Parathyroid adenoma (tissue), 2 donors: Measurements from ENCODE around the gene KCTD15.

Experiments
- H2AFZ ChIP-seq: fragments of 300-600 bp; sonication (generic); one replicate; pipeline ENCODE4 v1.7.0; 2017; ENCODE audit warnings: antibody characterized with exemption, mild to moderate bottlenecking
- H3K27ac ChIP-seq: fragments of 300-600 bp; sonication (generic); one replicate; pipeline ENCODE4 v1.7.0; 2017
- H3K27me3 ChIP-seq: fragments of 300-600 bp; sonication (generic); one replicate; pipeline ENCODE4 v1.7.0; 2017; ENCODE audit warnings: low read length; ENCODE audit not compliant: control insufficient read depth, insufficient read depth
- H3K36me3 ChIP-seq: fragments of 300-600 bp; sonication (generic); one replicate; pipeline ENCODE4 v1.7.0; 2017; ENCODE audit warnings: low read length; ENCODE audit not compliant: control insufficient read depth, insufficient read depth
- H3K4me1 ChIP-seq: fragments of 300-600 bp; sonication (generic); one replicate; pipeline ENCODE4 v1.7.0; 2017; ENCODE audit warnings: control low read depth
- H3K4me2 ChIP-seq: fragments of 300-600 bp; sonication (generic); one replicate; pipeline ENCODE4 v1.7.0; 2017; ENCODE audit warnings: low read length
- H3K4me3 ChIP-seq: fragments of 300-600 bp; sonication (generic); one replicate; pipeline ENCODE4 v1.7.0; 2017; ENCODE audit warnings: low read depth, low read length
- H3K79me2 ChIP-seq: fragments of 300-600 bp; sonication (generic); one replicate; pipeline ENCODE4 v1.7.0; 2017; ENCODE audit warnings: control low read depth
- H3K9ac ChIP-seq: fragments of 300-600 bp; sonication (generic); one replicate; pipeline ENCODE4 v1.7.0; 2017; ENCODE audit warnings: mild to moderate bottlenecking
- H3K9me3 ChIP-seq: fragments of 300-600 bp; sonication (generic); one replicate; pipeline ENCODE4 v1.7.0; 2017; ENCODE audit warnings: low read length; ENCODE audit not compliant: control insufficient read depth
- TF ChIP-seq, protein P1 (sequence below): fragments of 300-600 bp; sonication (generic); IDR thresholded peaks from one replicate; pipeline ENCODE4 v1.7.0; 2017; ENCODE audit warnings: antibody characterized with exemption, mild to moderate bottlenecking
- donor health status: primary hyperparathyroidism.

KCTD15 gene

DNA sequence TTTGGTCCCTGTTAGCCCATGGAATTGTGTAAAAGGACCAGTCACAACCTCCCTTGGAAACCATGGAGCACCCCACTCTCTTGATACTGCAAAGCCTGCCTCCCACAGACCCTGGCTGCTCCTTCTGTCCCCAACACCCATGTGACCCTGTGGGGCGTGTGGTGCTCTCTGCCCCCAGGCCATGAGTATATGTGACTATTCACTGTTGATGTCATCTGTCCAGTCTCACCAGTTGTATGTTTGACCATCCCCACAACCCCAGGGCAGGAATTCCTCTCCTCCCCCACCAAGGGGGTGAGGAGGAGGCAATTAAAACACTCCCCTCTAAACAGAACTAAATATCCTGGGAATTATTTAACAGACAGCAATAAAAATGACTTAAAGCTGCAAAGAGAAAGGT, 35.2 kb downstream of the KCTD15 start:
- Histone ChIP-seq H3K27me3 (no peaks in the 10 kb centered on the region), H3K9ac (no peak overlapping the region), H2AFZ (no peak overlapping the region), H3K36me3 (no peaks in the 10 kb centered on the region), H3K79me2 (no peaks in the 10 kb centered on the region), H3K9me3 (no peaks in the 10 kb centered on the region), H3K4me1 (no peaks in the 10 kb centered on the region), H3K27ac (no peak overlapping the region), H3K4me3 (no peak overlapping the region), H3K4me2 (no peak overlapping the region)
- TF ChIP-seq, protein P1, sequence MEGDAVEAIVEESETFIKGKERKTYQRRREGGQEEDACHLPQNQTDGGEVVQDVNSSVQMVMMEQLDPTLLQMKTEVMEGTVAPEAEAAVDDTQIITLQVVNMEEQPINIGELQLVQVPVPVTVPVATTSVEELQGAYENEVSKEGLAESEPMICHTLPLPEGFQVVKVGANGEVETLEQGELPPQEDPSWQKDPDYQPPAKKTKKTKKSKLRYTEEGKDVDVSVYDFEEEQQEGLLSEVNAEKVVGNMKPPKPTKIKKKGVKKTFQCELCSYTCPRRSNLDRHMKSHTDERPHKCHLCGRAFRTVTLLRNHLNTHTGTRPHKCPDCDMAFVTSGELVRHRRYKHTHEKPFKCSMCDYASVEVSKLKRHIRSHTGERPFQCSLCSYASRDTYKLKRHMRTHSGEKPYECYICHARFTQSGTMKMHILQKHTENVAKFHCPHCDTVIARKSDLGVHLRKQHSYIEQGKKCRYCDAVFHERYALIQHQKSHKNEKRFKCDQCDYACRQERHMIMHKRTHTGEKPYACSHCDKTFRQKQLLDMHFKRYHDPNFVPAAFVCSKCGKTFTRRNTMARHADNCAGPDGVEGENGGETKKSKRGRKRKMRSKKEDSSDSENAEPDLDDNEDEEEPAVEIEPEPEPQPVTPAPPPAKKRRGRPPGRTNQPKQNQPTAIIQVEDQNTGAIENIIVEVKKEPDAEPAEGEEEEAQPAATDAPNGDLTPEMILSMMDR: no peak

DNA sequence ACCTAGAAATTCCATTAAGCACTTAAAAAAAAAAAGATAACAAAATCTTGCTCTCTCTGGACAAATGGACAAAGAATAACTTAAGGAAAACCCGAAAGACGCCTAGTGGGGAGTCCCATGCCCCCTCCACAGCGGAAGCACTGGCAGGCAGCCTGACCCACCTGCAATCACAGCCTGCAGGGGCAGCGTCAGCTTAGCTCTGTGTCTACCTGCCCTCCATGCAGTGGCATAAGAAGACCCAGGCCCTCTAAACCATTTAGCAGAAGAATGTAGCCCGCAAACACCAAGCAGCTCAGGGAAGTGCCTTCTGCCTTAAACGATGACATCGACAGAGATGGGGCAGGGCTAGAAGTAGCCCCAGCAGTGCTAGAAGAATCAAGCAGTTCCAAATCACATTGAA, 36.0 kb downstream of the KCTD15 start:
- Histone ChIP-seq H3K79me2 (no peaks in the 10 kb centered on the region), H3K4me1 (no peaks in the 10 kb centered on the region), H3K4me3 (no peak overlapping the region), H3K27me3 (no peaks in the 10 kb centered on the region), H3K9ac (no peak overlapping the region), H3K27ac (no peak overlapping the region), H3K4me2 (no peak overlapping the region), H3K36me3 (no peaks in the 10 kb centered on the region), H2AFZ (no peak overlapping the region), H3K9me3 (no peaks in the 10 kb centered on the region)
- TF ChIP-seq, protein P1: no peak

DNA sequence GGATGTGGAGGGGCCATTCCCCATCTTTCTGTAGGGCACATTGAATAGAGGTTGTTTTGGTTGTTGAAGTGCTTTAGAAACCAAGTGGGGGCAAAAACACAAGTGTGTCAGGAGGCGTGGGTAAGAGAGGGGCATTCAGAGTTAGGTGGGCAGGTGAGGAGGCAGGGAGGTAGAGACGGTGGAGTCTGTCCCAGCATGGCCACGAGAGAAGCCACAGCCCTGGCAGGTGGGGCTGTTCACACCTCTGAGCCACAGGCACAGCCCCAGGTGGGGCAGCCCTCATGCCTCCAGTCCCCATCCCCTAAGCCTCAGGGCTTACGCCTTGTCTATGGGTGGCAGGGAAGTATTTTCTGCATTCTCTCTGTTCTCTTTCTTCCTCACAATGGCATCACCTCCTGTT, 43.7 kb downstream of the KCTD15 start:
- Histone ChIP-seq H3K79me2 (no peaks in the 10 kb centered on the region), H3K9ac (no peak overlapping the region), H3K27ac (no peak overlapping the region), H3K27me3 (no peaks in the 10 kb centered on the region), H3K4me2 (no peak overlapping the region), H3K9me3 (no peaks in the 10 kb centered on the region), H2AFZ (no peak overlapping the region), H3K36me3 (no peaks in the 10 kb centered on the region), H3K4me1 (no peaks in the 10 kb centered on the region), H3K4me3 (no peak overlapping the region)
- TF ChIP-seq, protein P1: no peak

DNA sequence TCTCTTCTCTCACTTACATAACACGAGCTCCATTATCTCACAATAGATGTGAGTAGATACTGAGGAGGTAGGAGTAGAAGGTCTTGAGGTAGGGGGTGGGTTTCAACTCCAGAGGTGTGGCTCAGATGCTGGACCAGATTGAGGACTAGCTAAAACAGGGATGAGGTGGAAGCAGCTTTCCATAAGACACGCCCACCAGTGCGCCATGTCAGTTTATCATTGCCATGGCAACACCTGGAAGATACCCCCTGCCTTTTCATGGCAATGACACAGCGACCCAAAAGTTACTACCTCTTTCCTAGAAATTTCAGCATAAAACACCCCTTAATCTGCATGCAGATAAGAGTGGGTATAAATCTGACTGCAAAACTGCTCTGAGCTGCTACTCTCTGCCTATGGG, 44.1 kb downstream of the KCTD15 start:
- Histone ChIP-seq H3K4me1 (no peaks in the 10 kb centered on the region), H2AFZ (no peak overlapping the region), H3K4me3 (no peak overlapping the region), H3K27ac (no peak overlapping the region), H3K36me3 (no peaks in the 10 kb centered on the region), H3K9ac (no peak overlapping the region), H3K4me2 (no peak overlapping the region), H3K9me3 (no peaks in the 10 kb centered on the region), H3K27me3 (no peaks in the 10 kb centered on the region), H3K79me2 (no peaks in the 10 kb centered on the region)
- TF ChIP-seq, protein P1: no peak

DNA sequence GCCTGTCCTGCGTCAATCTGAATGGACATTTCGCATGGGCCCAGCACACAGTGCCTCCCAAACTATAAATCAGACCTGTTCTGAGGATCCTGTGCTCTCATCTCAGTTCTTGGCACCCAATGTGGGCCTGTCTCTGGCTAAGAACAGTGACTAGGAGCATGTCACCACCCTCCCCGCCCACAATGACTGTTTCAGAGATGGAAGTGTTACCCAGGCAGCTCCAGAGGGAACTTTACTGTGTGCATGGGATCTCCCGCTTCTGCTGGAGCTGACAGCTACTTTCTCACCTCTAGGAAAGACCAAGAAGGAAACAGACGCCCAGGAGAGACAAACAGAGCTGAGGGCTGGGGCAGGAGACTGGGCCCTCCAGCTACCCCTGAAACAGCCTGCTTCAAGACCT, 45.0 kb downstream of the KCTD15 start:
- Histone ChIP-seq H3K4me1 (no peaks in the 10 kb centered on the region), H3K27me3 (no peaks in the 10 kb centered on the region), H3K4me2 (no peak overlapping the region), H3K9me3 (no peaks in the 10 kb centered on the region), H2AFZ (no peak overlapping the region), H3K4me3 (no peak overlapping the region), H3K36me3 (no peaks in the 10 kb centered on the region), H3K79me2 (no peaks in the 10 kb centered on the region), H3K9ac (no peak overlapping the region), H3K27ac (no peak overlapping the region)
- TF ChIP-seq, protein P1: no peak
